GM13977 (cell line): ENCODE data around the gene MRAS.

Source experiments
- DNase-seq: peaks from one replicate; pipeline ENCODE4 v3.0.0; 2012; ENCODE audit warnings: low spot score
- in situ Hi-C: fragments of 300-500 bp; cut with MboI; formaldehyde crosslinking; loops from one replicate; pipeline ENCODE4 v1.12.0; 2022; ENCODE audit warnings: low sequenced_read_pairs, low pct_unique_long_range_greater_than_20kb, mixed read lengths, inconsistent platforms; ENCODE audit not compliant: unreplicated experiment
- TF ChIP-seq, protein P1 (sequence below): IDR thresholded peaks from 2 replicates; pipeline ENCODE4 v1.5.1; 2012; ENCODE audit warnings: mild to moderate bottlenecking, control low read depth; ENCODE audit not compliant: insufficient read depth; ENCODE audit errors: extremely low read depth, missing control alignments

MRAS gene

GRCh38 chr3:138395865-138396751, 47.7 kb downstream of the MRAS start:
- DNase-seq = no peak
- TF ChIP-seq, protein P1, sequence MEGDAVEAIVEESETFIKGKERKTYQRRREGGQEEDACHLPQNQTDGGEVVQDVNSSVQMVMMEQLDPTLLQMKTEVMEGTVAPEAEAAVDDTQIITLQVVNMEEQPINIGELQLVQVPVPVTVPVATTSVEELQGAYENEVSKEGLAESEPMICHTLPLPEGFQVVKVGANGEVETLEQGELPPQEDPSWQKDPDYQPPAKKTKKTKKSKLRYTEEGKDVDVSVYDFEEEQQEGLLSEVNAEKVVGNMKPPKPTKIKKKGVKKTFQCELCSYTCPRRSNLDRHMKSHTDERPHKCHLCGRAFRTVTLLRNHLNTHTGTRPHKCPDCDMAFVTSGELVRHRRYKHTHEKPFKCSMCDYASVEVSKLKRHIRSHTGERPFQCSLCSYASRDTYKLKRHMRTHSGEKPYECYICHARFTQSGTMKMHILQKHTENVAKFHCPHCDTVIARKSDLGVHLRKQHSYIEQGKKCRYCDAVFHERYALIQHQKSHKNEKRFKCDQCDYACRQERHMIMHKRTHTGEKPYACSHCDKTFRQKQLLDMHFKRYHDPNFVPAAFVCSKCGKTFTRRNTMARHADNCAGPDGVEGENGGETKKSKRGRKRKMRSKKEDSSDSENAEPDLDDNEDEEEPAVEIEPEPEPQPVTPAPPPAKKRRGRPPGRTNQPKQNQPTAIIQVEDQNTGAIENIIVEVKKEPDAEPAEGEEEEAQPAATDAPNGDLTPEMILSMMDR = no peak

DNA sequence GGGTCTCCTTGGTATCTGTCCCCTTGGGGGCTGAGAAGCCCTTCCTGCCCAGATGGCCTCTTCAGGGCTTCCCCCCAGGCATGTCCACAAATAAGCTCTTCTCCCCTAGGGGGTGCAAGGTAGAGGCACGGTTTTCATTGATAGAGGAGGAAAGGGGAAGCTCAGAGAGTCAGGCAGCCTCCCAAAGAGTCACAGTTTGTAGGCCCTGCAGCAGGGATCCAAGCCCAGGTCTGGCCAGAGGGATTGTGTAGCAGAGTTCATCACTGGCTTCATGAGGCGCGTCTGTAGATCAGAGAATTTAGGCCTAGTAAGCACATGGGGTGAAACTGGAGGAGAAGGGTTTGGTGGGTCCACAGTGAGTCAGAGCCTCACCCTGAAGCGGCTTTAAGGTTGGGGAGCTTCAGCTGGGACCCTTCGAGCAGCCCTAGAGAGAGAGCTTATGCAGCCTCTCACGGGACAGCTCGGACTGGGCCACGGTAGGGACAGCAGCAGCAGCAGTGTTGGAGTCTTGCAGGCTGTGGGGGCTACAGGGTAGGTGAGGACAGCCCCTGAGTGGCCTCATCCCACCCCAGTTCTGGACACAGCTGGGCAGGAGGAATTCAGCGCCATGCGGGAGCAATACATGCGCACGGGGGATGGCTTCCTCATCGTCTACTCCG, 48.5 kb downstream of the MRAS start:
- in situ Hi-C loops = no loop called here
- DNase-seq = no peak
- TF ChIP-seq, protein P1 = no peak

More at GRCh38 chr3:138395865-138396751, 47.7 kb downstream of the MRAS start:
- in situ Hi-C loops = no loop called here

DNA sequence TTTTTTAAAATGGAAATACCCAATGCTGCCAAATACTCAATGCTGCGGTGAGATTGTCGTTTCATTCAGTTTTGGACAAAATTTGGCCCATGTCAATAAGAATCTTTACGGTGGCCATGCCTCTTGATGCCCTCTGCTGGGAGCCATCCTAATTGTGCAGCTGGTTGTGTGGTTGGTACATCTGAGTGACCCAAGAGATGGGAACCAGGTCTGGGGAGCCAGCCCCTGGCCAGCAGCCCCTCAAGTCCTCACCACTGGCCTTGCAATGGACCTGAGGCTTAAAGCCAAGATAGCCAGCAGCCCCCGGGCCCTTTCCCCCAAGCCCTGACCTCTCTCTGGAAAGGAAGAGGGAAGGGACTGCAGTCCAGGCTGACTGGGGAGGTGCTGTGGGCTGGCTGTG, 49.6 kb downstream of the MRAS start:
- TF ChIP-seq, protein P1 = peak; percentile 19
- in situ Hi-C loops = no loop called here
- peak; percentile 25 for DNase-seq

DNA sequence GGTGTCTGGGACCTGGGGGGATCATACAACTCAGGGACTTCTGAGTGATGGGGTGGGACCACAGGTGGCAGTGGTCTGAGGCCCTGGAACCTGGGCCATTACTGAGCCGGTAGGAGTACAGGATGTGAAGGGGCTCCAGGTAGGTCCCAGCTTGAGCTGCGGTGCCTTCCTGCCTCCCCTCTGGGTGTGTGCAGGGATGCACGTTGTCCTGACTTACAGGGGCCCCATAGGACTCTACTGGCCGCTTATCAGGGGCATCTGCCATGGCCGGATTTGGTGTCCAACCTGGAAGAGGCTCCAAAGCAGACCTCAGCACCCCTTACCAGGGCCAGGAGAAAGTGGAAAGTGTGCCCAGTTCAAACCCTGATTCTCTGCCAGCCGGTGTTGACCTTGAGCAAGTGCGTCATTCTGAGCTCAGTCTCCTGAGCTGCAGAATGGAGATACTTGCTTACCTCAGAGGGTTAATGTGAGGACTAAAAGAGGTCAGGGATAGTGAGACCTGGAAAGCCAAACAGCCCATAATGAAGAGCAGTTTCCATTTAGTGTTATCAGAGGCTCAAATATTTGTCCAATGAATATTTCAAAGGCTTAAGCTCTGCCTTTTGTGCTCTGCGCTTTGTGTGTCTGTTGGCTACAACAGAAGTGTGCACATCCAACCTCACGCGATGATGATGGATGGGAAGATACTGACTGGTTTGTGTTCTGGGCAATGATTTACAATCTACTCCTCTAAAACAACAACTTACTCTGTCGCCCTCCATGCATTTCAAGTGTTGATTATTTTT, 50.6 kb downstream of the MRAS start:
- no peak for DNase-seq
- TF ChIP-seq, protein P1 = no peak
- in situ Hi-C loops = no loop called here

DNA sequence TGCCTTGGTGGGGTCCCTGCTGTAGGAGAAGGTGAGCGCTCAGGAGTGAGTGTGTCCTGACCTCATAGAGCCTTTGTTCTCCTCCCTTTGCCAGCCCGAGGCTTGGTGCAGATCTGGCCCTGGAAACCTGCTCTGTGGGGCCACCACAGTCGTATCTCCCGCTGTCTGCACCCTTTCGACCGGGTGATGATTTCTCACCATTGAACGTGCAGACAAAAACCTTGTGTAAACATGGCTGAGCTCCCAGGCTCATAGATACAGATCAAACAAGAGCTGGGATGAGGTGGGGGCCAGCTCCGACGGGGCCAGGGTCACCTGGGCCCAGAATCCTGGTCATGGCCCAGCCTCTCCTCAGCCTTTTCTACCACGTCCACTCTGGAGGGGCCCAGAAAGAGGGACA, 51.4 kb downstream of the MRAS start:
- TF ChIP-seq, protein P1 = no peak
- no peak for DNase-seq
- in situ Hi-C loops = no loop called here

DNA sequence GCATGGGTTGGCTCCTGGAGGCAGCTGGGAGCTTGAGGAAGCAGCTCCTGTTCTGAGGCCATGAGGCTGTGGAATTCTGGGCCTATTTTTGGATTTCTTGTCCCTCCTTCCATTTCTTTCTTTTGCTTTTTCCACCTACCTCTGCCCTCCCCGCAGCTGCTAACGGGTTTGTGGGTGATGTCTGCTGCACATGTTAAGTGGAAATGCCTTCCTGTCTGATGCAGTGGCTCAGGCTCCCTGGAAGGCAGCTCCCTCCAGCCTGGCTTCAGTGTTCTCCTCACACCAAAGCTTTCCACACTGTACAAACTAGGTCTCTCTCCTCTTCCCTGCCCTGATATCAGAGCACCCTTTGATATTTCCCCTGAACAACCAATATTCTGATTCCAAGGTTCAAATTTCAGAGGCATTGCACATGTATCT, 52.3 kb downstream of the MRAS start:
- in situ Hi-C loops = no loop called here
- no peak for DNase-seq
- TF ChIP-seq, protein P1 = no peak
